Left kidney (tissue), 2 donors: ENCODE results near the gene NUP98. TPM values are rescaled to one million over a fixed set of nuclear protein-coding genes. Genes with fewer than 3 reads are reported as not detected.
"Not testable (repeated sequence)": the region's sequence is repeated elsewhere in the genome, so short reads cannot be mapped to it uniquely, and the experiment has no call there.

ENCODE experiments used
- DNase-seq: peaks from one replicate; pipeline ENCODE4 v3.0.0-alpha.2; 2013
- polyA plus RNA-seq: library from polyadenylated mRNA; unstranded; fragments of 120-200 nt; gene quantifications from one replicate; pipeline ENCODE4 v1.2.1, GENCODE V29; 2013; ENCODE audit not compliant: insufficient read length

The NUP98 gene
- polyA plus RNA-seq, 1 donor: 78.0 TPM

GRCh38 chr11:3802011-3802790, 4.8 kb upstream of the NUP98 start:
- no peak for DNase-seq

- DNase-seq: no peak
These were observed 2.5 kb upstream of the NUP98 start for GRCh38 chr11:3799873-3800272.

- DNase-seq: no peak
These were observed 1.8 kb upstream of the NUP98 start for GRCh38 chr11:3799143-3799542.

GRCh38 chr11:3796801-3797328, 489 bp downstream of the NUP98 start:
- DNase-seq: no peak

- DNase-seq: no peak
These were observed 1.0 kb downstream of the NUP98 start for GRCh38 chr11:3796346-3796745.

- DNase-seq: no peak
These were observed 1.4 kb downstream of the NUP98 start for GRCh38 chr11:3796002-3796311.

- DNase-seq: no peak
These were observed 2.0 kb downstream of the NUP98 start for GRCh38 chr11:3795131-3796001.

GRCh38 chr11:3794387-3794786, 3.0 kb downstream of the NUP98 start:
- DNase-seq: not testable (repeated sequence)

GRCh38 chr11:3786781-3787428, 10.4 kb downstream of the NUP98 start:
- DNase-seq: no peak

GRCh38 chr11:3783611-3784010, 13.7 kb downstream of the NUP98 start:
- DNase-seq: no peak

GRCh38 chr11:3782963-3783362, 14.4 kb downstream of the NUP98 start:
- no peak for DNase-seq

- DNase-seq: no peak
These were observed 15.9 kb downstream of the NUP98 start for GRCh38 chr11:3781423-3781822.

GRCh38 chr11:3775736-3776406, 21.5 kb downstream of the NUP98 start:
- no peak for DNase-seq

GRCh38 chr11:3773180-3773579, 24.2 kb downstream of the NUP98 start:
- no peak for DNase-seq

GRCh38 chr11:3767536-3767935, 29.8 kb downstream of the NUP98 start:
- DNase-seq: no peak

GRCh38 chr11:3766836-3767235, 30.5 kb downstream of the NUP98 start:
- DNase-seq: not testable (repeated sequence)

GRCh38 chr11:3764266-3764665, 33.1 kb downstream of the NUP98 start:
- DNase-seq: no peak

GRCh38 chr11:3755151-3755550, 42.2 kb downstream of the NUP98 start:
- no peak for DNase-seq

GRCh38 chr11:3753110-3753509, 44.2 kb downstream of the NUP98 start:
- DNase-seq: no peak

GRCh38 chr11:3747704-3748103, 49.6 kb downstream of the NUP98 start:
- DNase-seq: no peak

- DNase-seq: no peak
These were observed 52.2 kb downstream of the NUP98 start for GRCh38 chr11:3745161-3745560.

GRCh38 chr11:3738723-3739122, 58.6 kb downstream of the NUP98 start:
- no peak for DNase-seq
